SU-DHL-6 (cell line): ENCODE results near the gene CCDC30.
"Not testable (repeated sequence)": the region's sequence is repeated elsewhere in the genome, so short reads cannot be mapped to it uniquely, and the experiment has no call there.

Experiments used
- EZH2phosphoT487 ChIP-seq: fragments of 200-600 bp; sonication (generic), shearing (Covaris generic); conservative IDR thresholded peaks from 2 replicates; pipeline ENCODE4 v1.6.1; 2018; ENCODE audit warnings: mild to moderate bottlenecking, antibody characterized with exemption, low read length, moderate library complexity, mixed read lengths
- TF ChIP-seq, protein P1 (sequence below): fragments of 200-600 bp; sonication (generic); IDR thresholded peaks from one replicate; pipeline ENCODE4 v1.5.1; 2017; ENCODE audit warnings: antibody characterized with exemption, mild to moderate bottlenecking, low read length, moderate library complexity; ENCODE audit not compliant: insufficient read depth, poor library complexity, severe bottlenecking

DNA sequence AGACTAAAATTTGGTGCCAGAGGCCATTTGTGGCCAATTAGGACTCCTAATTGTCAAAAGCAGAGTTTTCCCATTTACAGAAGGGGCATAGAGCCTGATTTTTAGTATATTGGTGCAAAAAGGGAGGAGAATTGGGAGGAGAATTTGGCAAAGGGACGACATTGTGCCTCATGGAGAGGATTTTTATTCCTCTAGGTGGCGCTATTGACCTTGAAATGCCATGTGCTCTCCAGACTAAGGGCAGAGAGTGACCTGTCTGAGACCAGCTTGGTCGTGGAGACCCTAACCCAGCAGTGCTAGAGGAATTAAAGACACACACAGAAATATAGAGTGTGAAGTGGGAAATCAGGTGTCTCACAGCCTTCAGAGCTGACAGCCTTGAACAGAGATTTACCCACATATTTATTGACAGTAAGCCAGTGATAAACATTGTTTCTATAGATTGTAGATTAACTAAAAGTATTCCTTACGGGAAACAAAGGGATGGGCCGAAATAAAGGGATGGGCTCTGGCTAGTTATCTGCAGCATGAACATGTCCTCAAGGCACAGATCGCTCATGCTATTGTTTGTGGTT lies 48.6 kb downstream of the CCDC30 start:
- TF ChIP-seq, protein P1, sequence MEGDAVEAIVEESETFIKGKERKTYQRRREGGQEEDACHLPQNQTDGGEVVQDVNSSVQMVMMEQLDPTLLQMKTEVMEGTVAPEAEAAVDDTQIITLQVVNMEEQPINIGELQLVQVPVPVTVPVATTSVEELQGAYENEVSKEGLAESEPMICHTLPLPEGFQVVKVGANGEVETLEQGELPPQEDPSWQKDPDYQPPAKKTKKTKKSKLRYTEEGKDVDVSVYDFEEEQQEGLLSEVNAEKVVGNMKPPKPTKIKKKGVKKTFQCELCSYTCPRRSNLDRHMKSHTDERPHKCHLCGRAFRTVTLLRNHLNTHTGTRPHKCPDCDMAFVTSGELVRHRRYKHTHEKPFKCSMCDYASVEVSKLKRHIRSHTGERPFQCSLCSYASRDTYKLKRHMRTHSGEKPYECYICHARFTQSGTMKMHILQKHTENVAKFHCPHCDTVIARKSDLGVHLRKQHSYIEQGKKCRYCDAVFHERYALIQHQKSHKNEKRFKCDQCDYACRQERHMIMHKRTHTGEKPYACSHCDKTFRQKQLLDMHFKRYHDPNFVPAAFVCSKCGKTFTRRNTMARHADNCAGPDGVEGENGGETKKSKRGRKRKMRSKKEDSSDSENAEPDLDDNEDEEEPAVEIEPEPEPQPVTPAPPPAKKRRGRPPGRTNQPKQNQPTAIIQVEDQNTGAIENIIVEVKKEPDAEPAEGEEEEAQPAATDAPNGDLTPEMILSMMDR = not testable (repeated sequence)
- TF ChIP-seq EZH2phosphoT487 = not testable (repeated sequence)
